NCI-H748 (cell line): Measurements from ENCODE around the gene CLIC4.
"Not testable (repeated sequence)": the region's sequence is repeated elsewhere in the genome, so short reads cannot be mapped to it uniquely, and the experiment has no call there.

Source experiments
- DNase-seq: peaks from one replicate; lab custom pipeline; 2025; ENCODE audit not compliant: unreplicated experiment; lab: John Stamatoyannopoulos, UW

CLIC4 gene

GRCh38 chr1:24744911-24745710 lies at the start of gene CLIC4:
Gene CLIC4, plus strand, starts transcription at chr1:24745447. Its CDS starts 107 bp downstream, at chr1:24745554.
- peak; percentile 95 for DNase-seq

- DNase-seq, result no peak
Observed at GRCh38 chr1:24696041-24696755, 49.0 kb upstream of the CLIC4 start.

DNA sequence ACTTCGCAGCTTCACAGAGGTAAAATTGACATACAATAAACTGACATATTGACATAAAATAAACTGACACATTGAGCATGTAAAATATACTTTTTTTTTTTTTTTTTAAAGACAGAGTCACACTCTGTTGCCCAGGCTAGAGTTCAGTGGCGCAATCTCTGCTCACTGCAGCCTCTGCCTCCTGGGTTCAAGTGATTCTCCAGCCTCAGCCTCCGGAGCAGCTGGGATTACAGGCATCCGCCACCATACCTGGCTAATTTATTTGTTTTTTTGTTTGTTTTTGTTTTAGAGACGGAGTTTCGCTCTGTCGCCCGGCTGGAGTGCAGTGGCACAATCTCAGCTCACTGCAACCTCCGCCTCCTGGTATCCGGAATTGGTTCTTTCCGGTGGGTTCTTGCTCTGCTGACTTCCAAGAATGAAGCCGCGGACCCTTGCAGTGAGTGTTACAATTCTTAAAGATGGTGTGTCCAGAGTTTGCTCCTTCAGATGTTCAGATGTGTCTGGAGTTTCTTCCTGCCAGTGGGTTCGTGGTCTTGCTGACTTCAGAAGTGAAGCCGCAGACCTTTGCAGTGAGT lies 48.4 kb upstream of the CLIC4 start:
- DNase-seq, result no peak

DNA sequence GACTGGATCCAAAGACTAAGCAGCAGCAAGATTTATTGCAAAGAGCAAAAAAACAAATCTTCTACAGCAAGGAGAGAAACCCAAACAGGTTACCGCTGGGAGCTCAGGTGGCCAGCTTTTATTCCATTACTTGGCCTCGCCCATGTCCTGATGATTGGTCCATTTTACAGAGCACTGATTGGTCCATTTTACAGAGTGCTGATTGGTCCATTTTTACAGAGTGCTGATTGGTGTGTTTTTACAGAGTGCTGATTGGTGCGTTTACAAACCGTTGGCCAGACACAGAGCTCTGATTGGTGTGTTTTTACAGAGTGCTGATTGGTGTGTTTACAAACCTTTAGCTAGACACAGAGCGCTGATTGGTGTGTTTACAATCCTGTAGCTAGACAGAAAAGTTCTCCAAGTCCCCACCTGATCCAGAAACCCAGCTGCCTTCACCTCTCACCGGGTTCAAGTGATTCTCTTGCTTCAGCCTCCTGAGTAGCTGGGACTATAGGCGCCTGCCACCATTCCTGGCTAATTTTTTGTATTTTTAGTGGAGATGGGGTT lies 47.7 kb upstream of the CLIC4 start:
- not testable (repeated sequence) for DNase-seq

GRCh38 chr1:24698326-24698725 lies 46.9 kb upstream of the CLIC4 start:
- not testable (repeated sequence) for DNase-seq

DNA sequence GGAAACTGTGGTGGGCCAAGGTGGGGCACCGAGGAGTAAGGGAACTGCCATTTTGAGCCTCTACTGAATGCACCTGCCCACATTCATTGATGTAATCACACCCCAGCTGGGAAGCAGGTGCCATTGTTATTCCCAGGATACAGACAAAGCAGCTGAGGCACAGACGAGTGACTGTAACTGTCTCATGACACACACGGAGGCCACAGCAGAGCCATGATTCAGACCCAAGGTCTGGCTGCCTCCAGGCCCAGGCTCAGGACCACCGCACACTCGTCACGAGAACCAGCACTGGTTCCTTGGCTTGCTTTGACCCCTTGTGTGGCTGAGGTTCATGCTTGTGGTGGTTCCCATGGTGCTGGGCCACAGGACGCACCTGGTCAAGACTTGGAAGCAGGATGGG lies 45.6 kb upstream of the CLIC4 start:
- DNase-seq, result peak; percentile 55

GRCh38 chr1:24702511-24703293 lies 42.5 kb upstream of the CLIC4 start:
- DNase-seq, result peak; percentile 25

DNA sequence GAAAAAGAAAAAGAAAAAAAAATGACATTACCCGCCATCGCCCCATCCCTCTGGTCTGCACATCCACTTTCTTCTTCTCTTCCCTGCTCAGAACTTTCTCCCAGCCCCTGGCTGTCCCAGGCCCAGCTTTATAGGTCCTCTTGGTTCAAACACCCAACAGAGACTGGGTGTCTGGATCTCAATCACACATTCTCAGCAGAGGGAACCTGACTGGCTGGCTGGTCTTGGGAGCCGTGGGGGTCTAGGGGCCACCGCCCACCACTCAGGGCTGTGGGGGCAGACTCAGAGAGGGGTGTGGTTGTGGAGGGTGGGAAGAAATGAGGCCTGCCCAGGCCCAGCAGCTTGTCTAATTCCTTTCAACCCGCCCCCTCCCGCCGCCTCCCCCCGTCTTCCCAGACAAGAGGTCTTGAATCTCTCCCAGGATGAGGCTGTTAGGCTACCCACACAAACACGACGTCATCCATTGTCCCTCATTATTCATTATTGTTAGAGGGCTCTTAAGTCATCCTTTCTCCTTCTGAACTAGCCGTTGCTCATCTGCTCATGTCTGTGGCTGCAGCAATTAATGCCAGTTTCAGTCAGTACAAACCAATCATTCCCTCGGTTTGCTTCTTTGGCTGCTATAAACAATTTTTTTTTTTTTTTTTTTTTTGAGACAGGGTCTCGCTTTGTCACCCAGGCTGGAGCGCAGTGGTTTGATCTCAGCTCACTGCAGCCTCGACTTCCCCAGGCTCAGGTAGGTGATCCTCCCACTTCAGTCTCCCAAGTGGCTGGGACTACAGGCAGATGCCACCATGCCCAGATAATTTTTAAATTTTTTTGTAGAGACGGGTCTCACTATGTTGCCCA lies 40.6 kb upstream of the CLIC4 start:
- peak; percentile 65 for DNase-seq

- DNase-seq, result peak; percentile 95
Observed at GRCh38 chr1:24705260-24706073, 39.8 kb upstream of the CLIC4 start.

DNA sequence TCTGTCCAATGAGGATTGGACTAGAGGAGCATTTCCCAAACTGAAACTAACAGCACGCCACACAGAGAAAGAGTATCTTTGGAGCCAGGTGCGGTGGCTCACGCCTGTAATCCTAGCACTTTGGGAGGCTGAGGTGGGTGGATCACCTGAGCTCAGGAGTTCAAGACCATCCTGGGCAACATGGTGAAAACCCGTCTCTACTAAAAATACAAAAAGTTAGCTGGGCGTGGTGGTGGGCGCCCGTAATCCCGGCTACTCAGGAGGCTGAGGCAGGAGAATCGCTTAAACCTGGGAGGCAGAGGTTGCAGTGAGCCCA lies 39.2 kb upstream of the CLIC4 start:
- DNase-seq, result not testable (repeated sequence)

- no peak for DNase-seq
Observed at GRCh38 chr1:24707687-24708086, 37.6 kb upstream of the CLIC4 start.

DNA sequence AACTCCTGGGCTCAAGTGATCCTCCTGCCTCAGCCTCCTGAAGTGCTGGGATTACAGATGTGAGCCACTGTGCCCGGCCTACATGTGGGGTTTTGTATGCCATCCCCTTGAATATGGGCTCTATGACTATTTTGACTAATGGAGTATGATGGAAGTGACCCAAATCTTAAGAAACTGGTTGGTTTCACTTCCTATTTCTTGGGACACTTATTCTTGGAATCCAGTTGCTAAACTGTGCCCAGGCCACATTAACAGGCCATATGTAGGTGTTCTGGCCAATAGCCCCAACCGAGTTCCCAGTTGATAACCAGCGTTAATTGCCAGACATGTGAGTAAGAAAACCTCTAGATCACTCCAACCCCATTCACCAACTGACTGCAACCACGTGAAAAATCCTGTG lies 36.3 kb upstream of the CLIC4 start:
- DNase-seq, result no peak

DNA sequence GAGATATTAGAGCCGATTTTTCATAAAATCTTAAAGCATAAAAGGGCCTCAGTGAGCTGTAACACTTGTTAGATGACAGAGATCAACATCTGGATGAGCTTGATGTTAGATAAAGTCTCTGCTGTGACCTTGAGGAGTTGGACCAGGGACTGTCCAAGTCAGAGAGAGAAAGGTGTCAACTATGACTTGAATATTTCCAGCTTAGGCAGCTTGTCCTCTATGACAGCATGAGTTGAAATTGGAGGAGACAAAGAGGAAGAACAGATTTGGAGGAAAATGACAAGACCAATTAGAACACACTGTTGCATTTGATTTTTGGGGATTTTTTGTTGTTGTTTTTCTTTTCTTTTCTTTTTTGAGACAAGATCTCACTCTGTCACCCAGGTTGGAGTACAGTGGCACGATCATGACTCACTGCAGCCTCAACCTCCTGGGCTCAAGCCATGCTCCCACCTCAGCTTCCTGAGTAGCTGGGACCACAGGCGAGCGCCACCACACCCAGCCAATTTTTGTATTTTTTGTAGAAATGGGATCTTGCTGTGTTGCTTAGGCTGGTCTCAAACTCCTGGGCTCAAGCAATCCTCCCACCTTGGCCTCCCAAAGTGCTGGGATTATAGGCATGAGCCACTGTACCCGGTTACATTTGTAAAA lies 35.3 kb upstream of the CLIC4 start:
- no peak for DNase-seq

DNA sequence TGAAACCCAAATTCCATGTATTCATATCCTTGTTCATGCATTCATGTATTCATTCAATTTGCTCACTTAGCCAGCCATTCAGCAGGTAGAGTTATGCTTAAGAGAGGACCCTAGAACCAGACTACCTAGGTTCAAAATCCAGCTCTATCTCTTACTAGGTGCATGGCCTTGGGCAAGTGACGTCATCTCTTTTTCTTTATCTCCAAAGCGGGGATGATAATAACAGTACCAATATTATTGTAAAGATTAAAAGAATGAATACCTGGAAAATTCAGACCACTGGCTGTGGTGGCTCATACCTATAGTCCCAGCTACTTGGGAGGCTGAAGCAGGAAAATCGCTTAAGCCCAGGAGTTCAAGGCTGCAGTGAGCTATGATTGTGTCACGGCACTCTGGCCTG lies 33.9 kb upstream of the CLIC4 start:
- DNase-seq, result no peak

DNA sequence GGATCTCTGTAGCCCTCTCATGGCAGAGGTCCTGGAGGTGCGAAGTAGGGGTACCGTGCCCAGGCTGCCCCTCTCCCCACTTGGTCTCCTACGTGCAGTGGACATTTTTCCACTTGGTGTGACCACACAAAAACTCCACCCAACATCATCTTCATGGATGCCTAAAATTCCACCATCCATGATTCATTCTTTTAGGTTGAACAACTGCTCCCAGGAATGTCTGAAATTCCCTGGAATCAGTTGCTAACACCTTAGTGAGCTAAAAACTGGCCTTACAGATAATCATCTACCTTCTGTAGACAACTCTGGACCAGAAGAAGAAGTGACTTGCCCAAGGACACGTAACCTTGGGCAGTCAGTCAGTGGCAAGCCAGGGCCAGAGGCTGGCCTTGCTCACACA lies 32.1 kb upstream of the CLIC4 start:
- no peak for DNase-seq

DNA sequence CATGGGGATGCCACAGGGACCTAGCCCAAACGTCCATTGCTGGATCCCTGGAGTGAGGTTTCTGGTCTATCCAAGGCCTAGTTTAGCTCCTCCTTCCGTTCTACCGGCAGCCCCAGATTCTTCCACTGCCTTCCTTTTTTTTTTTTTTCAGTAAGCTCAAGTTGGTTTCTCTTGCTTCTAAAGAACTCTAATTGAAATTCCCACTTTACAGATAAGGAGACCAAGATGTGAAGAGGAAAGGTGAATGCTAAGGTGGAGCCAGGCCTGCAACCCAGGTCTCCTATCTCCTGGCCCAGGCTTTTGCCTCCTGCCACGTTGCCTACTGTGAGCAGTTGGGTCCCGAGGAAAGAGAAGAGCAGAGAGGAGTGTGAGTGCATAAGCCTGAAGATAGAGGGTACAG lies 31.5 kb upstream of the CLIC4 start:
- DNase-seq, result no peak

DNA sequence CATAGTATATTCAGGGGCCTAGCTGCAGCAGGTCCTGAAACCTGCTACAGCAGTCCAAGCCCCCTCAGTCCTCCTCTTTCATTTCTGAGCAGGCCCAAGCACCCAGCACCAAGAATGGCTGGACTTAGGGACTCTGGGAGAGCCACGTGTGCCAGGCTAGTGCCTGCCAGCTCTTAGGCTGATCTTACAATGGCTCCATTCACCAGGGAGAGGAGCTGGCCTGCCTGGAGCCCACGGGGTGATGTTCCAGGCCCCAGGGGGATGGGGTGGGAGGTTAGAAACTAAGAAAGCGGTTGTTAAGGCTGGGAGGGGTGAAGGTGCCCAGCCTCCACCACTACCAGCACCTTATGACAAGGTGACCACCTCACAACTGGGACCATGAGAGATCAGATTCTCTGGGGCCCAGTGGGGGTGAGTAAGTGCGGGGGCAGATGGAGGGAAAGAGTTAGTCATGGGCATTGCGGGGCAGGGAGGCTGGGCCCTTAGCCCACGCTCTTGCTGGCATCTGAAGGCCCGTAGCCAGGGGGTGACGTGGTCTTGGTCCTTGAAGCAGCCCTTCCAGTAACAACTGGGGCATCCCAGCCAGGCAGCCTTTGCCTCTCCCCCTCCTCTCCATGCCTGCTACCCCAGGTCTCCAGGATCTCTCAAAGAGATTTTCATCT lies 30.3 kb upstream of the CLIC4 start:
- DNase-seq, result no peak

DNA sequence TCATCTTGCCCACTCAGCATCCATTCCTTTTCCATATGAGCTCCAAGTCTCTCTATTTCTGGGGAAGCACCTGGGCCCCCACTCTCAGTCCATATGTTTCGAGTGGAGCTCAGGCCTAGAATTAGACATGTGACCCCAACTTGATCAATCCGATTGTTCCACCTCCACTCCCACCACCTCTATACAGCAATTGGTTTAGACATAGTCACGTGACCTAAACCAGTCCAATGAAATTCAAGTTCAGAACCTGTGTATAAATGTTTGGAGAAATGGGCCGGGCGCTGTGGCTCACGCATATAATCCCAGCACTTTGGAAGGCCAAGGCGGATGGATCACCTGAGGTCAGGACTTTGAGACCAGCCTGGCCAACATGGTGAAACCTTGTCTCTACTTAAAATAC lies 29.6 kb upstream of the CLIC4 start:
- no peak for DNase-seq
